Neural progenitor cell (in vitro differentiated cells): Measurements from ENCODE around the gene STAT2. TPM values are rescaled to one million over a fixed set of nuclear protein-coding genes. Genes with fewer than 3 reads are reported as not detected.
A peak's percentile ranks its signal among the peaks of the same experiment; 100 is the strongest.

Experiments
- DNase-seq: peaks from one replicate; pipeline ENCODE4 v3.0.0-alpha.2; 2016; ENCODE audit warnings: low spot score
- H2AFZ ChIP-seq: fragments of 200-600 bp; sonication (generic); replicated peaks from 2 replicates; pipeline ENCODE4 v1.6.1; 2016; ENCODE audit warnings: antibody characterized with exemption
- H3F3A ChIP-seq: fragments of 200-600 bp; sonication (generic); 2 replicates; pipeline ENCODE4 v1.6.1; 2016; ENCODE audit warnings: antibody characterized with exemption, low read depth
- H3K27ac ChIP-seq: fragments of 200-600 bp; sonication (generic); 2 replicates; pipeline ENCODE4 v1.5.1; 2016; ENCODE audit warnings: mild to moderate bottlenecking
- H3K27me3 ChIP-seq: fragments of 200-600 bp; sonication (generic); 2 replicates; pipeline ENCODE4 v1.6.1; 2016; ENCODE audit warnings: mild to moderate bottlenecking, moderate library complexity
- H3K36me3 ChIP-seq: fragments of 200-600 bp; sonication (generic); 2 replicates; pipeline ENCODE4 v1.5.1; 2016
- H3K4me1 ChIP-seq: fragments of 200-600 bp; sonication (generic); 2 replicates; pipeline ENCODE4 v1.6.1; 2016; ENCODE audit warnings: mixed run types
- H3K4me2 ChIP-seq: fragments of 200-600 bp; sonication (generic); 2 replicates; pipeline ENCODE4 v1.6.1; 2016
- H3K4me3 ChIP-seq: fragments of 200-600 bp; sonication (generic); 2 replicates; pipeline ENCODE4 v1.5.1; 2016
- H3K79me2 ChIP-seq: fragments of 200-600 bp; sonication (generic); 2 replicates; pipeline ENCODE4 v1.6.1; 2016; ENCODE audit warnings: low read depth
- H3K9ac ChIP-seq: fragments of 200-600 bp; sonication (generic); 2 replicates; pipeline ENCODE4 v1.6.1; 2016
- H3K9me3 ChIP-seq: fragments of 200-600 bp; sonication (generic); 2 replicates; pipeline ENCODE4 v1.5.1; 2016; ENCODE audit warnings: low read depth
- H4K20me1 ChIP-seq: fragments of 200-600 bp; sonication (generic); 2 replicates; pipeline ENCODE4 v1.6.1; 2016; ENCODE audit warnings: low read depth
- H3K27ac Mint-ChIP-seq: 3 replicates; pipeline ENCODE4 v1.8.0; 2021; ENCODE audit warnings: mixed read lengths
- H3K27me3 Mint-ChIP-seq: 2 replicates; pipeline ENCODE4 v1.8.0; 2022; ENCODE audit warnings: low read depth, mild to moderate bottlenecking, inconsistent platforms, moderate library complexity, mixed read lengths; ENCODE audit not compliant: insufficient read depth
- H3K36me3 Mint-ChIP-seq: 3 replicates; pipeline ENCODE4 v1.8.0; 2021; ENCODE audit warnings: mixed read lengths
- H3K4me1 Mint-ChIP-seq: 3 replicates; pipeline ENCODE4 v1.8.0; 2021; ENCODE audit warnings: mixed read lengths
- H3K4me3 Mint-ChIP-seq: 3 replicates; pipeline ENCODE4 v1.8.0; 2021; ENCODE audit warnings: mild to moderate bottlenecking, moderate library complexity, mixed read lengths
- H3K9me3 Mint-ChIP-seq: 3 replicates; pipeline ENCODE4 v1.8.0; 2020; ENCODE audit warnings: mixed read lengths
- CTCF ChIP-seq: fragments of 200-600 bp; sonication (generic); IDR thresholded peaks from 2 replicates; pipeline ENCODE4 v1.5.1; 2017; ENCODE audit warnings: antibody characterized with exemption, mild to moderate bottlenecking
- EZH2 ChIP-seq: fragments of 200-600 bp; sonication (generic); IDR thresholded peaks from 2 replicates; pipeline ENCODE4 v1.6.1; 2017; ENCODE audit warnings: antibody characterized with exemption, mild to moderate bottlenecking, moderate library complexity
- EZH2phosphoT487 ChIP-seq: fragments of 200-600 bp; sonication (generic); IDR thresholded peaks from 2 replicates; pipeline ENCODE4 v1.6.1; 2017; ENCODE audit warnings: antibody characterized with exemption
- total RNA-seq: library from RNA; depleted of rRNA; stranded (reverse); fragments of >200 nt; gene quantifications from 2 replicates; pipeline ENCODE4 v1.2.3, GENCODE V29; 2015; ENCODE audit warnings: low replicate concordance

The STAT2 gene
- total RNA-seq, 1 donor from 2014 or later = 86.4 TPM

DNA sequence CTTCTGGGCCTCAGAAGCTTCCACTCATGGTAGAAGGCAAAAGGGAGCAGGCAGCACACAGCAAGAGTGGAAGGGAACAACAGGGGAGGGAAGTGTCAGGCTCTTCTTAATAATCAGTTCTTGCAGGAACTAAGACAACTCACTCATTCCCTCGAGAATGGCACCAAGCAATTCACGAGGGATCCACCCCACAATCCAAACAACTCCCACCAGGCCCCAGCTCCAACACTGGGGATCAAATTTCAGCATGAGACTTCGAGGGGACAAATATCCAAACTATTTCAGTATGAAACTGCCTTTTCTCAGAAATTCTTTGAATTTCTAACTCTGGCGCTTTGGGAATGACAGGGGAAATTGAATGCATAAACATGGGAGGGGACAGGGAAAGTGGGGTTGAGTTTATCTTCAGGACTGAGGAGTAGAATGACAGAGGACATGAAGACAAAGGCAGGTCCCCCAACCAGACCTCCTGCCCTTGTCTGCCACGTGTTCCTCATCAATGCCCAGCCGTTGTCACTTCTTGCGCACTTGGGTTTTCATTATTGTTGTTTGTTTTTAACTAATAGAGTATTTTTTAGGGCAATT is 27.3 kb upstream of the STAT2 start:
- Histone ChIP-seq H3K4me1 (peaks cover 6% of the 10 kb centered on the region), H3F3A (no peaks in the 10 kb centered on the region), H2AFZ (peak overlapping the region; percentile 86), H3K9ac (no peak overlapping the region), H3K36me3 (no peaks in the 10 kb centered on the region), H3K27me3 (no peaks in the 10 kb centered on the region), H4K20me1 (no peaks in the 10 kb centered on the region), H3K9me3 (no peaks in the 10 kb centered on the region), H3K4me3 (no peak overlapping the region), H3K27ac (no peak overlapping the region), H3K4me2 (no peak overlapping the region), H3K79me2 (no peaks in the 10 kb centered on the region)
- no peak for TF ChIP-seq EZH2phosphoT487
- no peak for TF ChIP-seq EZH2
- TF ChIP-seq CTCF = no peak
- Mint-ChIP-seq H3K27ac (peak overlapping the region; percentile 50), H3K4me3 (no peak overlapping the region), H3K4me1 (peaks cover 11% of the 10 kb centered on the region), H3K9me3 (peaks cover 3% of the 10 kb centered on the region), H3K27me3 (peaks cover 9% of the 10 kb centered on the region), H3K36me3 (no peaks in the 10 kb centered on the region)
- DNase-seq = no peak

- H3K27me3 Mint-ChIP-seq = peaks cover 7% of the 10 kb centered on the region
- Histone ChIP-seq H4K20me1 (no peaks in the 10 kb centered on the region), H3K79me2 (no peaks in the 10 kb centered on the region), H3F3A (no peaks in the 10 kb centered on the region), H3K4me2 (no peak overlapping the region), H3K27me3 (no peaks in the 10 kb centered on the region), H2AFZ (no peak overlapping the region), H3K4me1 (peaks cover 6% of the 10 kb centered on the region), H3K9ac (no peak overlapping the region), H3K36me3 (no peaks in the 10 kb centered on the region), H3K9me3 (no peaks in the 10 kb centered on the region), H3K4me3 (no peak overlapping the region), H3K27ac (no peak overlapping the region)
- H3K4me3 Mint-ChIP-seq = no peak overlapping the region
- no peaks in the 10 kb centered on the region for H3K9me3 Mint-ChIP-seq
- peaks cover 11% of the 10 kb centered on the region for H3K4me1 Mint-ChIP-seq
- no peak for DNase-seq
- no peak overlapping the region for H3K27ac Mint-ChIP-seq
- no peaks in the 10 kb centered on the region for H3K36me3 Mint-ChIP-seq
- TF ChIP-seq CTCF = no peak
- no peak for TF ChIP-seq EZH2
- TF ChIP-seq EZH2phosphoT487 = no peak
These were observed 26.0 kb upstream of the STAT2 start for GRCh38 chr12:56385873-56386272.

GRCh38 chr12:56382611-56383010 is 22.7 kb upstream of the STAT2 start:
- H3K4me1 Mint-ChIP-seq = peaks cover 10% of the 10 kb centered on the region
- Histone ChIP-seq H3K4me2 (no peak overlapping the region), H3K9me3 (no peaks in the 10 kb centered on the region), H2AFZ (no peak overlapping the region), H3K27ac (no peak overlapping the region), H3K4me3 (no peak overlapping the region), H3K36me3 (no peaks in the 10 kb centered on the region), H3K79me2 (no peaks in the 10 kb centered on the region), H3F3A (no peaks in the 10 kb centered on the region), H3K27me3 (no peaks in the 10 kb centered on the region), H3K4me1 (peaks cover 9% of the 10 kb centered on the region), H4K20me1 (no peaks in the 10 kb centered on the region), H3K9ac (no peak overlapping the region)
- H3K36me3 Mint-ChIP-seq = no peaks in the 10 kb centered on the region
- no peak for DNase-seq
- TF ChIP-seq EZH2phosphoT487 (no peak), CTCF (no peak), EZH2 (no peak)
- H3K4me3 Mint-ChIP-seq = no peak overlapping the region
- H3K27ac Mint-ChIP-seq = no peak overlapping the region
- no peaks in the 10 kb centered on the region for H3K9me3 Mint-ChIP-seq
- H3K27me3 Mint-ChIP-seq = peaks cover 5% of the 10 kb centered on the region
